ENCODE data around the gene CCL21. TPM values are rescaled to one million over a fixed set of nuclear protein-coding genes. Genes with fewer than 3 reads are reported as not detected.

Gene CCL21
- polyA plus RNA-seq, 3 donors, result not detected

DNA sequence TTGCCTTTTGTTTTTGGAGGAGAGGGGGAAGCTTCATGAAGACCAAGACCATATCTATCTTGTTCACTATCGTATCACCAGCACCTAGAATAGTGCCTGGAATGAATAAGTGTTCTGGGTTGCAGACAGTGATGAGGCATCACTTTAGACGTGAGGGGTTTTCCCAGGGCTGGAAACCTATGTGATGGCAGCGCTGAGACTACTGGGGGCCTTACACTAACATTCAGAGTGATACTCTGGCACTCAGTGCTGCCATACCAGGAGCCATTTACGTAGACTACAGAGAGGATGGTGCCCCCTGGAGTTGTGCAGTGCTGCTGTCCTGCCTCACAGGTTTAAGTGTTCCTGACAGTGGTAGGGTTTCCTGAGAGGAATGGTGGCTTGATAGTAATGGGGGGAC lies 25.8 kb downstream of the CCL21 start:
- H3K4me1 Mint-ChIP-seq, result peaks cover 20% of the 10 kb centered on the region
- no peak for DNase-seq
- Histone ChIP-seq H2AFZ (ENCODE audit: insufficient read depth, low read depth, low read length, poor library complexity, severe bottlenecking) (no peak overlapping the region), H3K27ac (ENCODE audit: low read depth in 1 of 2, low read length in 2 of 2) (no peak overlapping the region), H3K4me3 (replicated peaks in 1 of 3; ENCODE audit: low read depth in 2 of 3, low read length in 3 of 3) (no peak overlapping the region), H3K9me3 (replicated peaks in 1 of 2; ENCODE audit: control insufficient read depth in 1 of 2, insufficient read depth in 1 of 2, low read length in 2 of 2) (no peaks in the 10 kb centered on the region), H3K36me3 (replicated peaks in 1 of 2; ENCODE audit: control insufficient read depth in 1 of 2, insufficient read depth in 2 of 2, low read length in 2 of 2) (no peaks in the 10 kb centered on the region), H3K79me2 (ENCODE audit: insufficient read depth, low read length) (no peaks in the 10 kb centered on the region), H3K4me1 (ENCODE audit: control insufficient read depth in 1 of 2, insufficient read depth in 2 of 2, low read length in 2 of 2) (peaks cover 12% of the 10 kb centered on the region in 2 donors), H3K4me2 (replicated peaks; ENCODE audit: extremely low read depth, low read length, poor library complexity, severe bottlenecking) (no peak overlapping the region), H3K27me3 (ENCODE audit: control insufficient read depth in 2 of 2, insufficient read depth in 2 of 2, low read length in 2 of 2) (no peaks in the 10 kb centered on the region), H4K20me1 (ENCODE audit: insufficient read depth, low read length) (no peaks in the 10 kb centered on the region), H3K9ac (ENCODE audit: insufficient read depth, low read length, poor library complexity, severe bottlenecking) (no peak overlapping the region)
- no peak overlapping the region for H3K27ac Mint-ChIP-seq
- H3K27me3 Mint-ChIP-seq (ENCODE audit: low read depth in 3 of 3), result peaks cover 0 to 6% (median 0%) of the 10 kb centered on the region in 3 donors
- TF ChIP-seq CTCF (IDR thresholded peaks at IDR 0.05), result no peak
- peaks cover 0 to 3% (median 0%) of the 10 kb centered on the region in 7 donors for H3K9me3 Mint-ChIP-seq
- intact Hi-C loops (cut with micrococcal nuclease), result no loop called here
- no peak overlapping the region for H3K4me3 Mint-ChIP-seq
- H3K36me3 Mint-ChIP-seq, result no peaks in the 10 kb centered on the region
- WGBS (ENCODE audit: insufficient coverage), result 93% methylated on average over 3 of the region's 4 CpGs

- Histone ChIP-seq H3K4me3 (replicated peaks in 1 of 3; ENCODE audit: low read depth in 2 of 3, low read length in 3 of 3) (no peak overlapping the region), H3K27me3 (ENCODE audit: control insufficient read depth in 2 of 2, insufficient read depth in 2 of 2, low read length in 2 of 2) (no peaks in the 10 kb centered on the region), H3K9me3 (replicated peaks in 1 of 2; ENCODE audit: control insufficient read depth in 1 of 2, insufficient read depth in 1 of 2, low read length in 2 of 2) (no peaks in the 10 kb centered on the region), H3K27ac (ENCODE audit: low read depth in 1 of 2, low read length in 2 of 2) (no peak overlapping the region), H2AFZ (ENCODE audit: insufficient read depth, low read depth, low read length, poor library complexity, severe bottlenecking) (no peak overlapping the region), H3K9ac (ENCODE audit: insufficient read depth, low read length, poor library complexity, severe bottlenecking) (no peak overlapping the region), H4K20me1 (ENCODE audit: insufficient read depth, low read length) (no peaks in the 10 kb centered on the region), H3K79me2 (ENCODE audit: insufficient read depth, low read length) (no peaks in the 10 kb centered on the region), H3K36me3 (replicated peaks in 1 of 2; ENCODE audit: control insufficient read depth in 1 of 2, insufficient read depth in 2 of 2, low read length in 2 of 2) (no peaks in the 10 kb centered on the region), H3K4me1 (ENCODE audit: control insufficient read depth in 1 of 2, insufficient read depth in 2 of 2, low read length in 2 of 2) (no peaks in the 10 kb centered on the region), H3K4me2 (replicated peaks; ENCODE audit: extremely low read depth, low read length, poor library complexity, severe bottlenecking) (no peak overlapping the region)
- intact Hi-C loops (cut with micrococcal nuclease), result loop anchor here in 1 of 2 donors (1.0 kb wide), 1 partner anchor 26 kb away; no protein-coding TSS in a partner anchor
- H3K36me3 Mint-ChIP-seq, result peaks cover 0 to 8% of the 10 kb centered on the region in 2 donors
- DNase-seq, result no peak
- no peak overlapping the region for H3K4me3 Mint-ChIP-seq
- peaks cover 0 to 1% (median 0%) of the 10 kb centered on the region in 7 donors for H3K9me3 Mint-ChIP-seq
- no peak for TF ChIP-seq CTCF (IDR thresholded peaks at IDR 0.05)
- 86% methylated on average over 1 of the region's 2 CpGs for WGBS (ENCODE audit: insufficient coverage)
- H3K27ac Mint-ChIP-seq, result no peak overlapping the region
- peaks cover 0 to 4% (median 0%) of the 10 kb centered on the region in 3 donors for H3K27me3 Mint-ChIP-seq (ENCODE audit: low read depth in 3 of 3)
- no peaks in the 10 kb centered on the region for H3K4me1 Mint-ChIP-seq
Observed at GRCh38 chr9:34675869-34676268, 34.1 kb downstream of the CCL21 start.

Data from CD14-positive monocyte (primary cell).